HG03571 (cell line): ENCODE results near the gene THADA.
A peak's percentile ranks its signal among the peaks of the same experiment; 100 is the strongest.

Experiments
- ATAC-seq: cut with Tn5 transposase; IDR thresholded peaks from one replicate; pipeline ENCODE4 v1.9.1; 2021; ENCODE audit not compliant: unreplicated experiment

THADA gene

GRCh38 chr2:43228756-43229659 lies 366.8 kb downstream of the THADA start:
- no peak for ATAC-seq

GRCh38 chr2:43228321-43228751 lies 367.5 kb downstream of the THADA start:
- ATAC-seq = no peak

GRCh38 chr2:43227830-43228281 lies 368.0 kb downstream of the THADA start:
- ATAC-seq = no peak

- peak; percentile 6 for ATAC-seq
Measured at GRCh38 chr2:43226955-43227829, 368.6 kb downstream of the THADA start.

GRCh38 chr2:43226558-43226954 lies 369.3 kb downstream of the THADA start, which contains the start of gene ZFP36L2:
Gene ZFP36L2 (minus strand): TSS chr2:43226606. CDS start chr2:43226315, 291 bp downstream.
- ATAC-seq = peak; percentile 53

GRCh38 chr2:43225788-43226557 lies 369.9 kb downstream of the THADA start:
- peak; percentile 23 for ATAC-seq

- no peak for ATAC-seq
Measured at GRCh38 chr2:43225093-43225787, 370.6 kb downstream of the THADA start.

- no peak for ATAC-seq
Measured at GRCh38 chr2:43224571-43225092, 371.2 kb downstream of the THADA start.

- ATAC-seq = no peak
Measured at GRCh38 chr2:43224131-43224570, 371.7 kb downstream of the THADA start.

- no peak for ATAC-seq
Measured at GRCh38 chr2:43223521-43224001, 372.3 kb downstream of the THADA start.

GRCh38 chr2:43222475-43223309 lies 373.1 kb downstream of the THADA start:
- ATAC-seq = no peak

- ATAC-seq = no peak
Measured at GRCh38 chr2:43221763-43222474, 373.9 kb downstream of the THADA start.

GRCh38 chr2:43221124-43221762 lies 374.6 kb downstream of the THADA start:
- no peak for ATAC-seq

- no peak for ATAC-seq
Measured at GRCh38 chr2:43220760-43221123, 375.1 kb downstream of the THADA start.

GRCh38 chr2:43220229-43220751 lies 375.5 kb downstream of the THADA start:
- no peak for ATAC-seq

- peak; percentile 57 for ATAC-seq
Measured at GRCh38 chr2:43219383-43220228, 376.2 kb downstream of the THADA start.
